Measurements from ENCODE around the gene ABCB9. TPM values are rescaled to one million over a fixed set of nuclear protein-coding genes. Genes with fewer than 3 reads are reported as not detected.
A peak's percentile ranks its signal among the peaks of the same experiment; 100 is the strongest.

The ABCB9 gene
- total RNA-seq, 1 experiment from 2014 or later, result 20.9 TPM

GRCh38 chr12:122982477-122982815, 16.2 kb upstream of the ABCB9 start:
- H3K36me3 ChIP-seq (ENCODE audit: low read depth, low read length), result peaks cover 2% of the 10 kb centered on the region; the same call in 1 of the 2 replicates
- ChIA-PET POLR2A (ENCODE audit: unreplicated experiment) (no interaction called here), CTCF (no interaction called here)
- no TSS peak for BruUV-seq (replicated peaks)
- no peaks in the 10 kb centered on the region for H3K27me3 ChIP-seq (ENCODE audit: low read length)
- peaks cover 19% of the 10 kb centered on the region for H3K4me1 ChIP-seq (ENCODE audit: insufficient read depth, low read length)
- H3K27ac ChIP-seq (ENCODE audit: low read length), result no peak overlapping the region
- peak overlapping the region; percentile 85 for H3K4me3 ChIP-seq (ENCODE audit: low read length)
- H3K9me2 ChIP-seq (replicated peaks; ENCODE audit: low read length), result no peaks in the 10 kb centered on the region
- intact Hi-C loops (cut with micrococcal nuclease), result no loop called here
- no peak overlapping the region for H3K9ac ChIP-seq (ENCODE audit: low read length)
- H4K20me1 ChIP-seq (ENCODE audit: low read length), result no peaks in the 10 kb centered on the region
- no peaks in the 10 kb centered on the region for H3F3A ChIP-seq (ENCODE audit: low read length, unreplicated experiment)
- ATAC-seq (no peak), DNase-seq (no peak)
- H3K4me2 ChIP-seq (ENCODE audit: low read length), result peak overlapping the region; percentile 99
- no peaks in the 10 kb centered on the region for H3K9me3 ChIP-seq (ENCODE audit: low read length)
- peaks cover 48% of the 10 kb centered on the region for H3K79me2 ChIP-seq (ENCODE audit: low read length)
- TF ChIP-seq EZH2 (IDR thresholded peaks at IDR 0.05; ENCODE audit: low read length, unreplicated experiment) (no peak), CTCF (conservative IDR thresholded peaks at IDR 0.05; ENCODE audit: low read depth, low read length) (no peak), EZH2phosphoT487 (IDR thresholded peaks at IDR 0.05; ENCODE audit: borderline replicate concordance, low read length) (no peak)
- H2AFZ ChIP-seq (ENCODE audit: low read length), result no peak overlapping the region

- H3K27me3 ChIP-seq (ENCODE audit: low read length), result no peaks in the 10 kb centered on the region
- ChIA-PET POLR2A (ENCODE audit: unreplicated experiment) (no interaction called here), CTCF (no interaction called here)
- H3K9me2 ChIP-seq (replicated peaks; ENCODE audit: low read length), result no peaks in the 10 kb centered on the region
- no peaks in the 10 kb centered on the region for H3K9me3 ChIP-seq (ENCODE audit: low read length)
- H3K27ac ChIP-seq (ENCODE audit: low read length), result no peak overlapping the region
- peaks cover 2% of the 10 kb centered on the region; the same call in 1 of the 2 replicates for H3K36me3 ChIP-seq (ENCODE audit: low read depth, low read length)
- no peaks in the 10 kb centered on the region for H3F3A ChIP-seq (ENCODE audit: low read length, unreplicated experiment)
- no peaks in the 10 kb centered on the region for H4K20me1 ChIP-seq (ENCODE audit: low read length)
- peaks cover 19% of the 10 kb centered on the region for H3K4me1 ChIP-seq (ENCODE audit: insufficient read depth, low read length)
- peaks cover 54% of the 10 kb centered on the region for H3K79me2 ChIP-seq (ENCODE audit: low read length)
- BruUV-seq (replicated peaks), result TSS peak; percentile 75
- no peak for TF ChIP-seq EZH2phosphoT487 (IDR thresholded peaks at IDR 0.05; ENCODE audit: borderline replicate concordance, low read length)
- TF ChIP-seq CTCF (conservative IDR thresholded peaks at IDR 0.05; ENCODE audit: low read depth, low read length), result no peak
- TF ChIP-seq EZH2 (IDR thresholded peaks at IDR 0.05; ENCODE audit: low read length, unreplicated experiment), result no peak
- H3K9ac ChIP-seq (ENCODE audit: low read length), result peak overlapping the region; percentile 95
- no peak overlapping the region for H2AFZ ChIP-seq (ENCODE audit: low read length)
- intact Hi-C loops (cut with micrococcal nuclease), result no loop called here
- DNase-seq (no peak), ATAC-seq (no peak)
- H3K4me2 ChIP-seq (ENCODE audit: low read length), result peak overlapping the region; percentile 99
- H3K4me3 ChIP-seq (ENCODE audit: low read length), result peak overlapping the region; percentile 85
Observed at GRCh38 chr12:122981587-122982476, 15.6 kb upstream of the ABCB9 start.

- no peaks in the 10 kb centered on the region for H4K20me1 ChIP-seq (ENCODE audit: low read length)
- peak overlapping the region; percentile 85 for H3K4me3 ChIP-seq (ENCODE audit: low read length)
- ChIA-PET CTCF (no interaction called here), POLR2A (ENCODE audit: unreplicated experiment) (no interaction called here)
- no peaks in the 10 kb centered on the region for H3K27me3 ChIP-seq (ENCODE audit: low read length)
- ATAC-seq (peak; percentile 8), DNase-seq (peak; percentile 17)
- BruUV-seq (replicated peaks), result no TSS peak
- H2AFZ ChIP-seq (ENCODE audit: low read length), result peak overlapping the region; percentile 89
- no peaks in the 10 kb centered on the region for H3F3A ChIP-seq (ENCODE audit: low read length, unreplicated experiment)
- no peaks in the 10 kb centered on the region for H3K9me3 ChIP-seq (ENCODE audit: low read length)
- peak overlapping the region; percentile 41 for H3K27ac ChIP-seq (ENCODE audit: low read length)
- H3K9ac ChIP-seq (ENCODE audit: low read length), result peak overlapping the region; percentile 95
- intact Hi-C loops (cut with micrococcal nuclease), result no loop called here
- H3K9me2 ChIP-seq (replicated peaks; ENCODE audit: low read length), result no peaks in the 10 kb centered on the region
- peaks cover 62% of the 10 kb centered on the region for H3K79me2 ChIP-seq (ENCODE audit: low read length)
- H3K4me2 ChIP-seq (ENCODE audit: low read length), result peak overlapping the region; percentile 99
- TF ChIP-seq EZH2phosphoT487 (IDR thresholded peaks at IDR 0.05; ENCODE audit: borderline replicate concordance, low read length) (no peak), CTCF (conservative IDR thresholded peaks at IDR 0.05; ENCODE audit: low read depth, low read length) (no peak), EZH2 (IDR thresholded peaks at IDR 0.05; ENCODE audit: low read length, unreplicated experiment) (no peak)
- peaks cover 27% of the 10 kb centered on the region for H3K4me1 ChIP-seq (ENCODE audit: insufficient read depth, low read length)
- peaks cover 2% of the 10 kb centered on the region; the same call in 1 of the 2 replicates for H3K36me3 ChIP-seq (ENCODE audit: low read depth, low read length)
Observed at GRCh38 chr12:122981036-122981471, 14.8 kb upstream of the ABCB9 start.
